GM12878 (cell line): Measurements from ENCODE around the gene TSSK2. TPM values are rescaled to one million over a fixed set of nuclear protein-coding genes. Genes with fewer than 3 reads are reported as not detected.

Experiments
- ATAC-seq: fragments of 200-7000 bp; cut with Tn5 transposase; 3 replicates; pipeline ENCODE4 v1.9.1; 2020; ENCODE audit warnings: mild to moderate bottlenecking, moderate library complexity
- BruUV-seq: library from RNA; stranded (reverse); fragments of 400-500 nt; replicated peaks from 2 replicates; lab custom pipeline; 2021; lab: Mats Ljungman, UMichigan
- CTCF ChIA-PET: fragments of 300-600 bp; sonication (Branson Sonifier 250); formaldehyde crosslinking; extraction: SDS; loops from one replicate; lab custom pipeline; 2021; ENCODE audit warnings: inconsistent platforms; lab: Yijun Ruan, JAX
- POLR2A ChIA-PET: fragments of 350-600 bp; formaldehyde crosslinking; extraction: SDS; loops from one replicate; lab custom pipeline; 2021; ENCODE audit warnings: inconsistent platforms; lab: Charles Lee
- RAD21 ChIA-PET: fragments of 300-600 bp; sonication (Branson Sonifier 250); formaldehyde crosslinking; loops from one replicate; lab custom pipeline; 2023; ENCODE audit warnings: antibody characterized with exemption; ENCODE audit not compliant: unreplicated experiment; lab: Charles Lee
- SMC1A ChIA-PET: fragments of 300-600 bp; sonication (Branson Sonifier 250); formaldehyde crosslinking; loops from one replicate; lab custom pipeline; 2023; ENCODE audit not compliant: unreplicated experiment, uncharacterized antibody; lab: Charles Lee
- DNase-seq: peaks from one replicate; pipeline ENCODE4 v3.0.0-alpha.2; 2011; ENCODE audit warnings: low read depth, low spot score
- FAIRE-seq: peaks from 3 replicates; lab custom pipeline; 2011; peaks lifted over from hg19 to GRCh38; lab: Jason Lieb, UNC
- H2AFZ ChIP-seq: 2 replicates; pipeline ENCODE4 v1.6.0; 2011; ENCODE audit warnings: low read depth, low read length, control low read depth; ENCODE audit not compliant: control insufficient read depth
- H3K27ac ChIP-seq: 2 replicates; pipeline ENCODE4 v1.5.1; 2011; ENCODE audit warnings: control low read depth; ENCODE audit not compliant: control insufficient read depth, insufficient read depth
- H3K27me3 ChIP-seq, 2 experiments: replicated peaks in 1 of 2; 2 replicates each; pipeline versions ENCODE4 v1.6.0 to v1.6.1; 2011; ENCODE audit warnings: low read length in 1 of 2; ENCODE audit not compliant: control insufficient read depth in 2 of 2, insufficient read depth in 2 of 2
- H3K36me3 ChIP-seq, 2 experiments: 2 replicates each; pipeline ENCODE4 v1.5.1; 2011; ENCODE audit warnings: low read length in 1 of 2; ENCODE audit not compliant: control insufficient read depth in 2 of 2, insufficient read depth in 2 of 2
- H3K4me1 ChIP-seq: 2 replicates; pipeline ENCODE4 v1.6.1; 2011; ENCODE audit warnings: mild to moderate bottlenecking, low read length, moderate library complexity, mixed read lengths; ENCODE audit not compliant: control insufficient read depth, insufficient read depth
- H3K4me2 ChIP-seq: 2 replicates; pipeline ENCODE4 v1.6.0; 2011; ENCODE audit warnings: control low read depth; ENCODE audit not compliant: control insufficient read depth, insufficient read depth
- H3K4me3 ChIP-seq: fragments of 200-600 bp; sonication (generic); 2 replicates; pipeline ENCODE4 v1.5.1; 2016
- H3K79me2 ChIP-seq: 2 replicates; pipeline ENCODE4 v1.6.0; 2011; ENCODE audit warnings: low read length; ENCODE audit not compliant: control insufficient read depth, insufficient read depth
- H3K9ac ChIP-seq: 2 replicates; pipeline ENCODE4 v1.8.0; 2011; ENCODE audit warnings: low read length, control low read depth, mixed read lengths; ENCODE audit not compliant: control insufficient read depth, insufficient read depth
- H3K9me3 ChIP-seq: replicated peaks from 3 replicates; pipeline ENCODE4 v1.5.1; 2011; ENCODE audit warnings: mild to moderate bottlenecking, low read length; ENCODE audit not compliant: control insufficient read depth, insufficient read depth
- H4K20me1 ChIP-seq: 2 replicates; pipeline ENCODE4 v1.6.0; 2011; ENCODE audit not compliant: control insufficient read depth, insufficient read depth
- CBFB ChIP-seq: IDR thresholded peaks from 2 replicates; pipeline ENCODE4 v1.6.1; 2016; ENCODE audit warnings: antibody characterized with exemption, low read depth
- HDAC2 ChIP-seq: fragments of 200-600 bp; sonication (generic); IDR thresholded peaks from 2 replicates; pipeline ENCODE4 v1.6.1; 2017
- NFYA ChIP-seq: IDR thresholded peaks from 2 replicates; pipeline ENCODE4 v1.6.1; 2011; ENCODE audit warnings: low read depth, mild to moderate bottlenecking, low read length, improper control_type of control experiment, borderline replicate concordance
- SMC3 ChIP-seq: IDR thresholded peaks from 2 replicates; pipeline ENCODE4 v1.6.1; 2011; ENCODE audit warnings: low read length, improper control_type of control experiment, borderline replicate concordance
- WRNIP1 ChIP-seq: IDR thresholded peaks from 2 replicates; pipeline ENCODE4 v1.6.1; 2011; ENCODE audit warnings: low read depth, low read length, improper control_type of control experiment, borderline replicate concordance
- ZNF207 ChIP-seq: fragments of 450-650 bp; IDR thresholded peaks from 2 replicates; pipeline ENCODE4 v1.6.1; 2014; ENCODE audit warnings: antibody characterized with exemption, mild to moderate bottlenecking, borderline replicate concordance
- WGBS: methylation state at CpG from one replicate; pipeline ENCODE4 v1.1.6; 2016; ENCODE audit warnings: low lambda C conversion rate; ENCODE audit not compliant: insufficient replicate concordance, insufficient coverage; ENCODE audit errors: missing lambda C conversion rate; 5-methylcytosine and 5-hydroxymethylcytosine counted together
- in situ Hi-C: fragments of 300-500 bp; cut with MboI; formaldehyde crosslinking; loops from 9 replicates; pipeline ENCODE4 v1.14.3; 2018; ENCODE audit warnings: mixed read lengths
- intact Hi-C: fragments of 100-400 bp; cut with micrococcal nuclease; formaldehyde crosslinking; loops from one replicate; pipeline ENCODE4 v1.14.2; 2022; ENCODE audit not compliant: unreplicated experiment
- polyA plus RNA-seq, 11 experiments: library from polyadenylated mRNA; depleted of rRNA in 4 of 11; unstranded in 6 of 11; stranded (reverse) in 5 of 11; fragments of >200 nt; fragmentation: Nextera tagmentation in 4 of 11; fragmentation: Illumina TruSeq in 1 of 11; extraction: Ambion mirVana in 4 of 11; extraction: Trizol in 1 of 11; gene quantifications; 1 replicate in 1 of 11; 2 replicates in 10 of 11; pipeline versions ENCODE4 v1.2.1 to v1.2.3, GENCODE V29; 2011 to 2016; ENCODE audit warnings: inconsistent platforms in 2 of 11, missing spikeins in 2 of 11, low read depth in 1 of 11
- total RNA-seq, 4 experiments: library from RNA; depleted of rRNA in 3 of 4; stranded (reverse); fragments of >200 nt in 3 of 4; fragmentation: Illumina TruSeq in 1 of 4; extraction: Trizol in 1 of 4; gene quantifications; 2 replicates each; pipeline versions ENCODE4 v1.2.1 to v1.2.3, GENCODE V29; 2013 to 2021
- TF ChIP-seq, protein P1 (sequence below): IDR thresholded peaks from 2 replicates; pipeline ENCODE4 v1.6.1; 2012; ENCODE audit warnings: low read depth, low read length, improper control_type of control experiment
- TF ChIP-seq, protein P2 (sequence below): fragments of 450-650 bp; IDR thresholded peaks from 2 replicates; pipeline ENCODE4 v1.6.1; 2017; ENCODE audit warnings: mild to moderate bottlenecking, moderate library complexity

TSSK2 gene
- total and polyA plus RNA-seq, 10 of the 15 experiments (the other 5 are each of a cell fraction or from before 2014, with no cell fraction given): 0.03 to 0.17 TPM; not detected in 8

DNA sequence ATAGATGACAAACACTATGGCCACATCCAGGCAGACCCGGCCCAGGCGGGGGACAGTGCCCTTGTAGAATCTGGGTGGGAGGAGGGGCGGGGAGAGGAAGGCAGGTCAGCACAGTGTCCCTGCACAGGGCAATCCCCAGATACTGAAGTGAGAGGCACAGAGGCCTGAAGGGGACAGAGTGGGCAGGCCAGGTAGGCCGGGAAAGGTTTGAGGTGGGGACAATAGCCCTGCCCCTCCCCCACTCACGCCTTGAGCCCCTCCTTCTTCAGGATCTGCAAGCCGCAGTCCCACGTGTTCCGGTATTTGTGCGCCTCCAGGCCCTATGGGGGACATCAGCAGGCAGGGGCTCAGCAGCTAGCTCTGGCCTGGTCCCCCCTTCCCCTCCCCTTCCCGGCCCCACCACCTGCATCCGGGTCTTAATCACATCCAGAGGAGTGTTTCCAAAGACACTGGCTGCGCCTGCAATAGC is 45.1 kb downstream of the TSSK2 start:
- BruUV-seq: TSS peak; percentile 66
- Histone ChIP-seq H3K9me3 (no peaks in the 10 kb centered on the region), H3K4me3 (no peak overlapping the region), H2AFZ (no peak overlapping the region), H3K36me3 (peaks cover 0 to 1% of the 10 kb centered on the region in 2 experiments; a peak in 2 of 4 replicates), H3K9ac (no peak overlapping the region), H3K27ac (no peak overlapping the region), H4K20me1 (no peaks in the 10 kb centered on the region), H3K27me3 (no peaks in the 10 kb centered on the region), H3K4me2 (peak overlapping the region; percentile 33; the same call in 1 of the 2 replicates), H3K4me1 (peaks cover 32% of the 10 kb centered on the region), H3K79me2 (peaks cover 47% of the 10 kb centered on the region)
- ChIA-PET CTCF (no interaction called here), POLR2A (no interaction called here), SMC1A (no interaction called here), RAD21 (no interaction called here)
- no peak for DNase-seq
- WGBS: 87% methylated on average over 11 of the region's 12 CpGs
- FAIRE-seq: no peak
- TF ChIP-seq ZNF207 (no peak), WRNIP1 (no peak), NFYA (no peak), HDAC2 (no peak), SMC3 (no peak), CBFB (no peak)
- TF ChIP-seq, protein P1, sequence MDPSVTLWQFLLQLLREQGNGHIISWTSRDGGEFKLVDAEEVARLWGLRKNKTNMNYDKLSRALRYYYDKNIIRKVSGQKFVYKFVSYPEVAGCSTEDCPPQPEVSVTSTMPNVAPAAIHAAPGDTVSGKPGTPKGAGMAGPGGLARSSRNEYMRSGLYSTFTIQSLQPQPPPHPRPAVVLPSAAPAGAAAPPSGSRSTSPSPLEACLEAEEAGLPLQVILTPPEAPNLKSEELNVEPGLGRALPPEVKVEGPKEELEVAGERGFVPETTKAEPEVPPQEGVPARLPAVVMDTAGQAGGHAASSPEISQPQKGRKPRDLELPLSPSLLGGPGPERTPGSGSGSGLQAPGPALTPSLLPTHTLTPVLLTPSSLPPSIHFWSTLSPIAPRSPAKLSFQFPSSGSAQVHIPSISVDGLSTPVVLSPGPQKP: no peak
- TF ChIP-seq, protein P2, sequence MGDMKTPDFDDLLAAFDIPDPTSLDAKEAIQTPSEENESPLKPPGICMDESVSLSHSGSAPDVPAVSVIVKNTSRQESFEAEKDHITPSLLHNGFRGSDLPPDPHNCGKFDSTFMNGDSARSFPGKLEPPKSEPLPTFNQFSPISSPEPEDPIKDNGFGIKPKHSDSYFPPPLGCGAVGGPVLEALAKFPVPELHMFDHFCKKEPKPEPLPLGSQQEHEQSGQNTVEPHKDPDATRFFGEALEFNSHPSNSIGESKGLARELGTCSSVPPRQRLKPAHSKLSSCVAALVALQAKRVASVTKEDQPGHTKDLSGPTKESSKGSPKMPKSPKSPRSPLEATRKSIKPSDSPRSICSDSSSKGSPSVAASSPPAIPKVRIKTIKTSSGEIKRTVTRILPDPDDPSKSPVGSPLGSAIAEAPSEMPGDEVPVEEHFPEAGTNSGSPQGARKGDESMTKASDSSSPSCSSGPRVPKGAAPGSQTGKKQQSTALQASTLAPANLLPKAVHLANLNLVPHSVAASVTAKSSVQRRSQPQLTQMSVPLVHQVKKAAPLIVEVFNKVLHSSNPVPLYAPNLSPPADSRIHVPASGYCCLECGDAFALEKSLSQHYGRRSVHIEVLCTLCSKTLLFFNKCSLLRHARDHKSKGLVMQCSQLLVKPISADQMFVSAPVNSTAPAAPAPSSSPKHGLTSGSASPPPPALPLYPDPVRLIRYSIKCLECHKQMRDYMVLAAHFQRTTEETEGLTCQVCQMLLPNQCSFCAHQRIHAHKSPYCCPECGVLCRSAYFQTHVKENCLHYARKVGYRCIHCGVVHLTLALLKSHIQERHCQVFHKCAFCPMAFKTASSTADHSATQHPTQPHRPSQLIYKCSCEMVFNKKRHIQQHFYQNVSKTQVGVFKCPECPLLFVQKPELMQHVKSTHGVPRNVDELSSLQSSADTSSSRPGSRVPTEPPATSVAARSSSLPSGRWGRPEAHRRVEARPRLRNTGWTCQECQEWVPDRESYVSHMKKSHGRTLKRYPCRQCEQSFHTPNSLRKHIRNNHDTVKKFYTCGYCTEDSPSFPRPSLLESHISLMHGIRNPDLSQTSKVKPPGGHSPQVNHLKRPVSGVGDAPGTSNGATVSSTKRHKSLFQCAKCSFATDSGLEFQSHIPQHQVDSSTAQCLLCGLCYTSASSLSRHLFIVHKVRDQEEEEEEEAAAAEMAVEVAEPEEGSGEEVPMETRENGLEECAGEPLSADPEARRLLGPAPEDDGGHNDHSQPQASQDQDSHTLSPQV: no peak
- intact Hi-C loops: loop anchor here (5.0 kb wide), 2 partner anchors 256 to 271 kb away; partner anchors contain the start of genes C22orf39, HIRA and MRPL40
- in situ Hi-C loops: no loop called here
- no peak for ATAC-seq
